HFF-Myc (cell line): ENCODE results near the gene CASP10.

Source experiments
- DNase-seq: peaks from one replicate; pipeline ENCODE4 v3.0.0-alpha.2; 2011; ENCODE audit warnings: low read depth; ENCODE audit errors: extremely low read depth
- H3K4me3 ChIP-seq: replicated peaks from 2 replicates; pipeline ENCODE4 v1.5.1; 2011; ENCODE audit warnings: low read depth, mild to moderate bottlenecking, control low read depth, low read length
- TF ChIP-seq, protein P1 (sequence below): IDR thresholded peaks from 2 replicates; pipeline ENCODE4 v1.5.1; 2012; ENCODE audit warnings: mild to moderate bottlenecking, low read depth, low read length, control low read depth; ENCODE audit errors: missing control alignments

Gene CASP10

DNA sequence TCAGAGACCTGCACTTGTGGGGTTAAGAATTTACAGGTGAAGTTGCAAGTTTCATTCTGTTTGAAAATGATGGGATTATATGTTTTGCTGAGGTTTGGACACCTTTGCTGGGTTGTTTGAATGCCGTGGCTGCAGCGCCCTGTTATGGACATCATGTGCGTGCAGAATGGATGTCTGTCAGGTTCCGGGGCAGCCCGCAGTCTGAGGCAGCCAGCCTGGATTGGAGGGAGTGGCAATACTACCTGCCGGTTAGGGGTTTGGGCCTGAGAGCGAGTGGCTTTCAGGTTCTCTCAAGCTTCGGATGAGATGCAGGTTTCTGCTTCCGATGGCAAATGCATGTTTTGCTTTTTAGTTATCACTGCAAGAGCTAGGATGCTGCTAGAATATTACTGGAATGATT is 78.5 kb downstream of the CASP10 start:
- no peak overlapping the region for H3K4me3 ChIP-seq
- no peak for DNase-seq
- TF ChIP-seq, protein P1, sequence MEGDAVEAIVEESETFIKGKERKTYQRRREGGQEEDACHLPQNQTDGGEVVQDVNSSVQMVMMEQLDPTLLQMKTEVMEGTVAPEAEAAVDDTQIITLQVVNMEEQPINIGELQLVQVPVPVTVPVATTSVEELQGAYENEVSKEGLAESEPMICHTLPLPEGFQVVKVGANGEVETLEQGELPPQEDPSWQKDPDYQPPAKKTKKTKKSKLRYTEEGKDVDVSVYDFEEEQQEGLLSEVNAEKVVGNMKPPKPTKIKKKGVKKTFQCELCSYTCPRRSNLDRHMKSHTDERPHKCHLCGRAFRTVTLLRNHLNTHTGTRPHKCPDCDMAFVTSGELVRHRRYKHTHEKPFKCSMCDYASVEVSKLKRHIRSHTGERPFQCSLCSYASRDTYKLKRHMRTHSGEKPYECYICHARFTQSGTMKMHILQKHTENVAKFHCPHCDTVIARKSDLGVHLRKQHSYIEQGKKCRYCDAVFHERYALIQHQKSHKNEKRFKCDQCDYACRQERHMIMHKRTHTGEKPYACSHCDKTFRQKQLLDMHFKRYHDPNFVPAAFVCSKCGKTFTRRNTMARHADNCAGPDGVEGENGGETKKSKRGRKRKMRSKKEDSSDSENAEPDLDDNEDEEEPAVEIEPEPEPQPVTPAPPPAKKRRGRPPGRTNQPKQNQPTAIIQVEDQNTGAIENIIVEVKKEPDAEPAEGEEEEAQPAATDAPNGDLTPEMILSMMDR = no peak

DNA sequence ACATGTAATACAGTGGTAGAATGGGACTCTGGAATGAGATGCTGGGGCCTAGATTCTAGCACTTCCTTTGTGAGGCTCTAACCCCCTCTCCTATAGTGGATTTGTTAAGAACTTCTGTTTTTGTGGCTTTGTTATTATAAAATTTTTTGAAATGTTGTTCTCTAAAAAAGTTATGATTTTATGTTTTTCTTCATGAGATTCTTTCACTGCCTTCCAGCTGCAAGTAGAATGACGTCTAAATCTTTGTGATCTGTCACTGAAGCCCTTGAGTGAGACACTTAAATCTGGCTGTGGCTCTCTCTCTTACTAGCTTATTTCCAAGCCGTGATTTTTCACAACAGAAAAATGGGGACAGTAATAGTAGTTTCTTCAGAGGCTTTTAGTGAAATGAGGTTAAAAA is 79.0 kb downstream of the CASP10 start:
- H3K4me3 ChIP-seq = no peak overlapping the region
- DNase-seq = no peak
- TF ChIP-seq, protein P1 = no peak

DNA sequence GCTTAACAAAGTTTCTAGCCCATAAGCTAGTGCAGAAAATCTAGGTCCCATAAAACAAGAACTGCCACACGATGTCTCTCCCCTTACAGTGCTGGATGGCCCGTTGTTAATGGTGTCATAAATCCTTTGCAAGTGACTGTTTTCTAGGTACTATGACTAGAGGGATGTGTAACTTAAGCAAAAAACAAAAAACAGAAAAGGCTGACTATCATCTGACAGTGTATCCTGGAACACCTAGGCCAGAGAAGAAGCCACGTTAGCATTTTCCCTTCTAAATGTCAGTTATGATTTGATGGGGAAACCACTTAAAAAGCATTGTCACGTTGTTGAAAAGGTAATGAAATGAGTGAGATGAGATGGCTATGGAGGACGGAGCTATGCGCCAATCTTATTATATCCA is 79.8 kb downstream of the CASP10 start:
- TF ChIP-seq, protein P1 = no peak
- H3K4me3 ChIP-seq = no peak overlapping the region
- DNase-seq = no peak

DNA sequence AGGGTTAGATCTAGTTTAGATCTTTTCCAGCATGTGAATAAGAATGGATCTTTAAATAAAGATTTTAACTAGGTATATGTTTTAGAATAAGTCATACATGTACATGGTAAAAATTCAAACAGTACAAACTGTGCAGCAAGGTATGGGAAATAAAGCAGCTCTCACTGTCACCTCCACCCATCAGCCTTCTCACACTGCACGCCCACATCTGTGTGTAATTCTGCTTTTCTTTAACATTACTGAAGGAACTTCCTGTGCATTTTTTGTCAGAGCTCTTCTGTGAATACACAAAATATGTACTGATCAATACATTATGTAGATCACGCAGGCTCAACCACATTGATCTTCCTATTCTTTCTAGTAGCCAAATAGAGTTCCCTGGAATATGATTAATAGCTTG is 80.8 kb downstream of the CASP10 start:
- TF ChIP-seq, protein P1 = no peak
- H3K4me3 ChIP-seq = no peak overlapping the region
- DNase-seq = no peak

DNA sequence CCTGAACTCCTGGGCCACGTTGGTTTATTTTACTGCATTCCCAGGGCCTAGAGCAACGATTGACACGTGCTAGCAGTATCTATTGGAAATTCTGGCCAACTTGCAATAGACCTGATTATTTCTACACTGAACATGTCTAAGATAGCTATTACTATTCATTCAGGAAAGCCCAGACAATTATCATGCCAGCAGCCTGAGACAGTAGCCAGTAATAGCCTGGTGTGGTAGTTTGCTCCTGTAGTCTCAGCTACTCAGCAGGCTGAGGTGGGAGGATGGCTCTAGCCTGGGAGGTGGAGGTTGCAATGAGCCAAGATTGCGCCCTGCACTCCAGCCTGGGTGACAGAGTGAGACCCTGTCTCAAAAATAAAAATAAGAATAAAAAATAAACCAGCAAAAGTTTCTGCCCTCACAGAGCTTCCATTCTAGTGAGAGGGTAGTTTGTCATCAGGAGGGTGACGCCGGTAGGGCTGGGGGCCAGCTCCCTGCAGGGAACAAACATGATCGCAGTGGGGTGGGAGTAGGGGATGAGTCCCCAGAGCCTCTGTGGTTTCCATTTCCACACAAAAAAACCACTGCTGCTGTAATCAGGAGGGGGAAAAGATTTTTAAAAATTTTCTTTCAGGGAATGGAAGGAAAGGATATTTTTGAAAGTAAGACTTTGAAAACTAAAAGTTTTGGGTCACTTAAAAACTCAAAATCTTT is 81.7 kb downstream of the CASP10 start:
- DNase-seq = no peak
- TF ChIP-seq, protein P1 = no peak
- H3K4me3 ChIP-seq = no peak overlapping the region

DNA sequence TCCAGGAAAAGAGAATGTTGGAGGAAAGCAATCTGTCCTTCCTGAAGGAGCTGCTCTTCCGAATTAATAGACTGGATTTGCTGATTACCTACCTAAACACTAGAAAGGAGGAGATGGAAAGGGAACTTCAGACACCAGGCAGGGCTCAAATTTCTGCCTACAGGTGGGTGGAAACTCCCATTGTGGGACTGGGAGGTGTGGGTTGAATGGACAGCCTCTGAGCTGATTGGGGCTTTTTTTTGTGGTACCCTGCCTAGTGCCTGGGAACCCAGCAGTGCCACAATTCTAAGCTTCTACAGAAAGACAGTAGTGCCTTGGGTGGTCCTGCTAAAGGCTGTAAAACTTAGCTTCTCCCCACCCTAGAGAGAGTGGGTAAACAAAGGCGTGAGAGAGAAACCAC is 83.7 kb downstream of the CASP10 start:
- DNase-seq = no peak
- H3K4me3 ChIP-seq = no peak overlapping the region
- TF ChIP-seq, protein P1 = no peak
